HG02938 (cell line): ENCODE data around the gene ADAMTS13.
"Not testable (repeated sequence)": the region's sequence is repeated elsewhere in the genome, so short reads cannot be mapped to it uniquely, and the experiment has no call there.

Experiments used
- ATAC-seq: cut with Tn5 transposase; IDR thresholded peaks from one replicate; pipeline ENCODE4 v1.9.1; 2021; ENCODE audit warnings: mild to moderate bottlenecking, moderate library complexity; ENCODE audit not compliant: unreplicated experiment

ADAMTS13 gene

DNA sequence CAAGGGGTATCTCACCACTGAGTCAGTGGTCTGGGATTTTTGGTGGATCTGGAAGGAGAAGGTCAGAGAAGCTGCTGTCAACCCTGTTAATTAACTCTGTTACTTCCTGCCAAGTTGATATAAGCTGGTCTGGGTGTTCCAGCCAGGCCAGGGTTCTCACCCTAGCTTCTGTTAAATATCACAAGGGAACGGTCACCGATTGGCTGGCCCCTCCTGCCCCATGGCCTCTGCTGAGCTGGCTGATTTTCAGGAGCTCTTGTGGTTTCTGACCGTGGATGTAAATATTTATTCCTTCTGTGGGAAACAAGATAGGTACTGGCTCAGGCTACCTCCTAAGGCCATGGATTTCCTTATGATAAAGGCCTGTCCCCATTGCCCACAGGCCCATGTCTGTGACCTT lies 1.0 kb downstream of the ADAMTS13 start:
- ATAC-seq, result no peak

DNA sequence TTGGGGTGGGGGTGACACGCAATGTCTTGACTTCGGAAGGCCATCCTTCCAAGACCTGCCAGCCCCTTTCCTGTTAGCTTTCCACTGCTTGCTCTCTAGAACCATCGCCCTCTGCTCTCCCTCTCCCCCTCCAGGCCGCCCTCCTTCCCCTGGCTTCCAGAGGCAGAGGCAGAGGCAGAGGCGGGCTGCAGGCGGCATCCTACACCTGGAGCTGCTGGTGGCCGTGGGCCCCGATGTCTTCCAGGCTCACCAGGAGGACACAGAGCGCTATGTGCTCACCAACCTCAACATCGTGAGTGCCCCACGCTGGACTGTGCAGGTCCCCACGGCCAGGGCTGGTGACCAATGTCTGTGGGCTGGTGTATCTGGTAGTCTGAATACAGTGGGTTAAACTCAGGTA lies 2.0 kb downstream of the ADAMTS13 start:
- no peak for ATAC-seq

DNA sequence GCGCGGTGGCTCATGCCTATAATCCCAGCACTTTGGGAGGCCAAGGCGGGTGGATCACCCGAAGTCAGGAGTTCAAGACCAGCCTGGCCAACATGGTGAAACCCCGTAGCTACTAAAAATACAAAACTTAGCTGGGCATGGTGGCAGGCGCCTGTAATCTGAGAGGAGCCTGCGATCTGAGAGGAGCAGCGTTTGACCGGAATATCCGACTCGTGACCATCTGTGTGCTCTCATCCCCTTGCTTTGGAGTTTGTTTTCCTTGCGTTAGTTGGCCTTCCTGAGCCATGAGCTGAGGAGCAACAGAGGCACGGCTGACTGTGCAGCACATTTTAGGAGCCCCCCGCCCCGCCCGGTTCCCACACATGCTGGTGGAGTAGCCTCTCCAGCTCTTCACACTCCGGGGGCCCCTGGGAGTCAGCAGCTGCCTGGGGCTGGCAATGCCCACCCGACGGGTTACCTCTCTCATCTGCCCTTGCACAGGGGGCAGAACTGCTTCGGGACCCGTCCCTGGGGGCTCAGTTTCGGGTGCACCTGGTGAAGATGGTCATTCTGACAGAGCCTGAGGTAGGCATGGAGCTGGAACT lies 3.0 kb downstream of the ADAMTS13 start:
- ATAC-seq, result no peak

DNA sequence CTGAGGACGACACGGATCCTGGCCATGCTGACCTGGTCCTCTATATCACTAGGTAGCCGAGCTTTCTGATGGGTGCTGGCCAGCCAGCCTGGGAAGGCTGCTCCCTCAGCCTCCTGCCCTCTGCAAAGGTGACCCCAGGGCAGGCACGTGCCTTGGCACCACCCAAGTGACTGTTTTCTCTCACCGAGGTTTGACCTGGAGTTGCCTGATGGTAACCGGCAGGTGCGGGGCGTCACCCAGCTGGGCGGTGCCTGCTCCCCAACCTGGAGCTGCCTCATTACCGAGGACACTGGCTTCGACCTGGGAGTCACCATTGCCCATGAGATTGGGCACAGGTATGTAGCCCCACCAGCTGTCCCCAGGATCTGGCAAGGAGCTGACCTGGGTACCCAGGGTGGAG lies 3.8 kb downstream of the ADAMTS13 start:
- ATAC-seq, result no peak

DNA sequence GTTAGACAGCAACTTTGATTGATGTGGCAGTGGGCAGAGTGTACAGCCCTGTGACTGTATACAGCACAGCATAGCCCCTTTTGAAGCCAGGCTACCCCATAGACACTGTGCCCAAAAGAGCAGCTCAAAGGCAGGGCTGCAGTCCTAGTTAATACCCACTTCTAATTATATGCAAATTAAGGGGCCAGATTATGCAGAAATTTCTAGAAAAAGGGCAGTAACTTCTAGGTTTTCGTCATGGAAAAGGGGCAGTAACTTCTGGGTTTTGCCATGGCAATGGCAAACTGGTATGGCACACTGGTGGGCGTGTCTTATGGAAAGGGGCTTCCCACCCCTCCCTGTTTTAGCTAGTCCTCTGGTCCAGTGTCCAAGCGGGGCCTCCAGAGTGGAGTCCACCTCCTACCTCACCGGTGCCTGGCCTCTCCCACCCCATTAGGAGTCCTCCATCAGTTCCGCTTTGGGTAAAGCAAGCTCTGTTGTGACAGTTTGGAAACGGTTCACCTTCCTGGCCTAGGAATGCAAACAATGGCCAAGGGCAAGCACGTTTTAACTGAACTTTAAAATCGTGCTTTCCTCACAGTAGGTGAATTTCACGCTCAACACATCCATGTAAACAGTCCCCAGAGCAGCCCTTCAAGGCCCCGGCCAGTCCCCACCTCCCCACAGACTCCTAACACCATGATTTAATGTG lies 5.6 kb downstream of the ADAMTS13 start:
- ATAC-seq, result no peak

DNA sequence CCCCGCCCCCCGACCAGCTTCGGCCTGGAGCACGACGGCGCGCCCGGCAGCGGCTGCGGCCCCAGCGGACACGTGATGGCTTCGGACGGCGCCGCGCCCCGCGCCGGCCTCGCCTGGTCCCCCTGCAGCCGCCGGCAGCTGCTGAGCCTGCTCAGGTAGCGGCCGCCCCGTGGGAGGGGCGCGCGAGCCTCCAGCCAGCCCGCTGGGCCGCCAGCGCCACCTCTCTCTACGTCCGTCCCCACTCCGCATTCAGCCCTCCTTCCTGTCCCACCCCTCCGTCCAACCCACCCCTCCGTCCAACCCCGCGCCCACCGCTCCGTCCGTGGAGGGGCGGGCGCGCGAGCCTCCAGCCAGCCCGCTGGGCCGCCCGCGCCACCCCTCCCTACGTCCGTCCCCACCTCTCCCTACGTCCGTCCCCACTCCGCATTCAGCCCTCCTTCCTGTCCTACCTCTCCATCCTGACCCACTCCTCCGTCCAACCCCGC lies 6.5 kb downstream of the ADAMTS13 start:
- ATAC-seq, result no peak

DNA sequence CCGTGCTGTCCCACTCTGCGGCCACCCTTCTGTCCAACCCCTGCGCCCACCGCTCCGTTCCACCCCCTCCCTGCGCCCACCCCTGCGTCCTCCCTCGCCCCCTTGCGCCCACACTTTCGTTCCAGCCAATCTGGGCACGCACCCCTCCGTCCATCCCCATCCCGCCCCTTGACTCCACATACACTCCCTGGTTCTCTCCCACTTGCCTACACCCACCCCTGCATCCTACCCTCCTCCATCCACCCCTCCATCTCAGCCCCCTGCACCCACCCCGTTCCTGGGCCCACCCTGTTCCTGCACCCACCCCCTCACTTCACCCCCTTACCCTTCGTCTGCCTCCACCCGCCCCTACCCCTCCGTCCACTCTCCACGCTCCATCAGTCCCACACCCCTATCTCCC lies 7.0 kb downstream of the ADAMTS13 start:
- no peak for ATAC-seq

DNA sequence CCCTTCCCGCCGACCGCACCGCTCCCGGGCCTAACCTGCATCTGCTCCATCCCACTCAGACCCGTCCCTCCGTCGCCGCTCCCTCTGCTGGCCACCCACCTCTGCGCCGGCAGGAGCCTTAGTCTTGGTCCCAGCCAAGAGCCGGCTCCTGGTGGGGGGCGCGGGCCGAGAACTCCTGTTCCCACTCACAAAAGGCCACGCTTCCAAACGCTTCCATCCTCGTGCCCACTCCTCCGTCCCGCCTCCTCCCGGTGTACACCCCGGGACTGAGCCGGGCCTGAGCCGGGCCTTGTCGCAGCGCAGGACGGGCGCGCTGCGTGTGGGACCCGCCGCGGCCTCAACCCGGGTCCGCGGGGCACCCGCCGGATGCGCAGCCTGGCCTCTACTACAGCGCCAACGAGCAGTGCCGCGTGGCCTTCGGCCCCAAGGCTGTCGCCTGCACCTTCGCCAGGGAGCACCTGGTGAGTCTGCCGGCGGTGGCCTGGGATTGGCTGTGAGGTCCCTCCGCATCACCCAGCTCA lies 7.5 kb downstream of the ADAMTS13 start:
- ATAC-seq, result no peak

DNA sequence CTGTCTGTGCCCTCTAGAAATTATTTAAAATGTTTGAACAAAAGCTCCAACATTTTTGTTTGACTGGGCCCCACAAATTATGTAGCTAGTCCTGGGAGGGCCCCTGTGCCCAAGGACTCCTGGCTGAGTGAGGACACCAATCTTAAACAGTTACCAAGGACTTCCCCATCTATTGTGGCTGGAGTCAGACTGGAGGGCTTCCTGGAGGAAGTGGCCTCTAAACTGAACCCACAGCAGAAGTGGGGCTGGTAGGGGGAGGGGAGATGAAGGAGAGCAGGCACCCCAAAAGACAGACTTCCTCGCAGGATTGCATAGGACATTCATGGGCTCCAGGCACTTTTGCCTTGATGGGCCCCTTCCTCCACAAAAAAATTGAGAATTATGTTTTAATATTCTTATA lies 8.1 kb downstream of the ADAMTS13 start:
- no peak for ATAC-seq

DNA sequence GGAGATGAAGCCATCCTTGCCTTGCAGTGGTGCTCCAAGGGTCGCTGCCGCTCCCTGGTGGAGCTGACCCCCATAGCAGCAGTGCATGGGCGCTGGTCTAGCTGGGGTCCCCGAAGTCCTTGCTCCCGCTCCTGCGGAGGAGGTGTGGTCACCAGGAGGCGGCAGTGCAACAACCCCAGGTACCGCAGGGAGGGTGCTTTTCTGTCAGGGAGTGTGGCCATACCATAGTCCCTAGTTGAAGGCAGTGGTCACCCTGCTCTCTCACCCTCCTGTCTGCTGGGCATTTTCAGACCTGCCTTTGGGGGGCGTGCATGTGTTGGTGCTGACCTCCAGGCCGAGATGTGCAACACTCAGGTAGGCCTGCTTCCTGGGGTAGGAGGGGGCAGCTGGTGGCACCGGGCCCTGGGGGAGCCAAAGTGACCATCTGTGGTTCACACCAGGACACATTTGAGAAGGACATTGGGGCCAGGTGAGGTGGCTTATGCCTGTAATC lies 11.2 kb downstream of the ADAMTS13 start:
- no peak for ATAC-seq

DNA sequence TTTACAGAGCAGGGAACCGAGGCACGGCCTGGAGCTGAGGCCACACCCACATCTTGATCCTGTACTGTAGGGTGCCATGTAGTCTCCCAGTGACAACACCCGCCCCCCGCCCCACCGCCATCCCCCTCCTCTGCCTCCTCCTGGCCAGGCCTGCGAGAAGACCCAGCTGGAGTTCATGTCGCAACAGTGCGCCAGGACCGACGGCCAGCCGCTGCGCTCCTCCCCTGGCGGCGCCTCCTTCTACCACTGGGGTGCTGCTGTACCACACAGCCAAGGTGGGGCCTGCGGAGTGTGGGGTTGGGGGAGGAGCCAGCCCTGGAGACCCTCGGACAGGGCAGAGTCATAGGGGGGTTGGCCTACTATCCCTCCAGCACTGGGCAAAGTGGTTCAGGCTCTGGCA lies 14.5 kb downstream of the ADAMTS13 start:
- ATAC-seq, result no peak

DNA sequence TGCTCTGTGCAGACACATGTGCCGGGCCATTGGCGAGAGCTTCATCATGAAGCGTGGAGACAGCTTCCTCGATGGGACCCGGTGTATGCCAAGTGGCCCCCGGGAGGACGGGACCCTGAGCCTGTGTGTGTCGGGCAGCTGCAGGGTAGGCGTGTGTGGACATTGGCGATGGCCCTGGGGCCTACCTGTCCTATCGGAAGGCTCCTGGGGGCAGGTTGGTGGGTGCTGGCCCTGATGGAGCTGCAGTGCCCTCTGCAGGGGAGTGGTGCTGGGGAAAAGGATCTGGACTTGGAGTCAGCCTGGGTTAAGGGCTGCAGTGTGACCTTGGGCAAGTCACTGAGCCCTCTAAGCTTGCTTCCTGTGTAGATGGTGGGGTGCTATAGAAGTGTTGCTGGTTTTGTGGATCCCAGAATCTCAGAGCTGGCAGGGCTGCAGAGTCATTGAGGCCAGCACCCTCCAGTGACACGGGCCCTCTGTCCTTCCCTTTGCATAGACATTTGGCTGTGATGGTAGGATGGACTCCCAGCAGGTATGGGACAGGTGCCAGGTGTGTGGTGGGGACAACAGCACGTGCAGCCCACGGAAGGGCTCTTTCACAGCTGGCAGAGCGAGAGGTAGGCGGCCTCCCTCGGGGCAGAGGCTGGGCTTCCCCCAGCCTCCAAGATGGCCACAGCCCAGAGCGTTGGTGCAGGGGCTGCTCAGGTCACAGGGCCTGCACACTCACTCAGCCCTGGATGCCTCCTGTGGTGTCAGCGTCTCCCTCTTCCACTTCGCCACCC lies 15.8 kb downstream of the ADAMTS13 start:
- ATAC-seq, result no peak

DNA sequence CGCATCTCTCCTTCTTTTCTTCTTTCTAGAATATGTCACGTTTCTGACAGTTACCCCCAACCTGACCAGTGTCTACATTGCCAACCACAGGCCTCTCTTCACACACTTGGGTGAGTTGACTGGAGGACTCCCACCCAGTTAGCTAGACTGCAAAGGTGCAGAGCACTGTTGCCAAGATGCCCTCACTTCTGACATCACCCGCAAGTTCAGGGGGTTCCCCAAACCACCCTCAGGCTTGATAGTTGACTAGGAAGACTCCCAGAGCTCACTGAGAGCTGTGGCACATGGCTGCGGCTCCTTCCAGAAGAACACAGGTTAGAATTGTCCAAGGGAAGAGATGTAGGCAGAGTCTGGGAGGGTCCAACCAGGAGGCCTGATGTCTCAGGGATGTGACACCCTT lies 17.2 kb downstream of the ADAMTS13 start:
- ATAC-seq, result no peak

DNA sequence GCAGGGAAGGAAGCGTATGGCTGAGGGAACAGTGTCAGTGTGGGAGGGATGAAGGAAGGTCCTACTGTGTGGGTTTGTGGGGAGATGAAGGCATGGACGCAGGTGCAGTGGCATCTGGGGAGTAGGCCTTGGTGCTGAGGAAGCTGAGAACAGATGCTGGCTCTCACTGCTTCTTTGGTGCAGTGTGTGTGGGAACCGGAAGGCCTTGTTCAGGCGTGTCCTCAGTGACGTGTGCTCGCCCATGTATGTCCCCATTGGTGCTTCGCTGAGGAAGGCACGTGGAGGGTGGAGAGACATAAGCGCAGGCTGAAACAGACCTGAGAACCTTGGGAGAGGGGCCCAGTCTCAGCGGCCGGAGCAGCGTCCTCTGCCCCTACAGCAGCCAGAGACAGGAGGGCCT lies 18.7 kb downstream of the ADAMTS13 start:
- ATAC-seq, result no peak

DNA sequence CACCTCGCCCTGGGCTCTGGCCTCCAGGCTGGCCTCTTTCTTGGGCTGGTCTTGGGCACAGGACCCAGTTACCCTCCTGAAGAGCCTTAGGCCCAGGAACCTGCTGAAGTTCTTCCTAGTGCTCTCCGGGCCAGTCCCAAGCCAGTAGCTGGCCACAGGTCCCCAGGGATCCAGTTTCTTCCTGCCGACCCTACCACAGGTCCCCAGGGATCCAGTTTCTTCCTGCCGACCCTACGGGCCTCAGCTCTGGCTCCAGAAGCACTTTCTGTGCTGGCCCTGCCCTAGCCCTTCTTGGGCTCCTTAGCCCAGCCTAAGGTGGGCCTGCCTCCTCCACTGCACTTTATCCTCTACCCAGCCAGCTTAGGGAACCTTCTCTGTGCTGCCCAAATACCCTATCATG lies 19.4 kb downstream of the ADAMTS13 start:
- no peak for ATAC-seq

DNA sequence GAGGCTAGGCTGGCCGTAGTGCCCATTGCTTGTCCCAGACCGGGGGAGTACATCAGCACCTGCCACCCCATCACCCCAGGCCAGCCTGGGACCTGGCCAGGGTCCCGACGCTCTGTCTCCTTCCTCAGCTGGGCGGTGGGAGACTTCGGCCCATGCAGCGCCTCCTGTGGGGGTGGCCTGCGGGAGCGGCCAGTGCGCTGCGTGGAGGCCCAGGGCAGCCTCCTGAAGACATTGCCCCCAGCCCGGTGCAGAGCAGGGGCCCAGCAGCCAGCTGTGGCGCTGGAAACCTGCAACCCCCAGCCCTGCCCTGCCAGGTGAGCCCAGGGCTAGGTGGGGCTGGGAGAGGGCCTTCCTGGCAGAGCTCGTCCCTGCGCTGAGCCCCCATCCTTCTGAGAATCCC lies 21.1 kb downstream of the ADAMTS13 start:
- no peak for ATAC-seq

DNA sequence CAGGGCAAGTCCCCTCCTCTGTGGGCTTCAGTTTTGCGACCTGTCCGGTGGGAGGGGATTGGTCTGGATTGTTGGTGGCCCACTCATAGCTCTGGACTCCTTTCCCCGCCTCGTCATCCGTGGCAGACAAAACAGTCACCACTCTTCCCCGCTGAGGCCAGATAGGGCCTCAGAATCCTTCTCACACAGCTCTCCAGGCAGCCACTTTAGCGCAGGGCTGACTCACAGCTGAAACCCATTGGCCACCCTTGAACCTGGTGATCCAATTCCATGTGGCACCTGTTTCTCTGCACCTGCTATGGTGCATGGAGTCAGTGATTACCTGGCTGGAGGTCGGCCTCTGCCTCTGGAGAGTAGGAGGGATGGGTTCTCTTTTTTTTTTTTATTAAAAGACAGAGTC lies 21.8 kb downstream of the ADAMTS13 start:
- ATAC-seq, result no peak

DNA sequence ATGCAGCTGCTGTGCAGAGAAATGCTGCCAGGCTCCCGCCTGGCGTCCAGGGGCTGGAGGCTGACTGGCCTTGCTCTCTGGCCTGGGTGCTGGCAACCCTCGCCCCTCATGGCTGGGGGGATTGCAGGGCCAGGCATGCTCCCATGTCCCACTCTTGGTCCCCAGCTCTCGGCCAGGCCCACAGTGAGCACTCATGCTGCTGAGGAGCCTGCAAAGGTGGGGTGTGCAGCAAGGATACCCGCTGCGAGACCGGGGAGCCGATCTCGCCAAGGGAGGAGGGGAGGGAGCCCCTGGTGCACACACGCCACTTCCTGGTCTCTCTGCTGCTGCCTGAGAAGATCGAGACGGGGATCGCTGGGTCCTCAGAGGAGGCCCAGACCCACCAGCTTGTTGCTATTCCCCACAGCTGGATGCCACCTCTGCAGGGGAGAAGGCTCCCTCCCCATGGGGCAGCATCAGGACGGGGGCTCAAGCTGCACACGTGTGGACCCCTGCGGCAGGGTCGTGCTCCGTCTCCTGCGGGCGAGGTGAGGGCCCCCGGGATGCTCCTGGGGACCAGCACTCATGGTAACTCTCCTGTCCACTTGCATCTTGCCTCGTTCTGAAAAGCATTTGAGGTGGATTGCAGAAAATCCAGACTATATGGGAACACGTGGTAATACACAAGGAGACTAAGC lies 23.3 kb downstream of the ADAMTS13 start:
- ATAC-seq, result no peak

DNA sequence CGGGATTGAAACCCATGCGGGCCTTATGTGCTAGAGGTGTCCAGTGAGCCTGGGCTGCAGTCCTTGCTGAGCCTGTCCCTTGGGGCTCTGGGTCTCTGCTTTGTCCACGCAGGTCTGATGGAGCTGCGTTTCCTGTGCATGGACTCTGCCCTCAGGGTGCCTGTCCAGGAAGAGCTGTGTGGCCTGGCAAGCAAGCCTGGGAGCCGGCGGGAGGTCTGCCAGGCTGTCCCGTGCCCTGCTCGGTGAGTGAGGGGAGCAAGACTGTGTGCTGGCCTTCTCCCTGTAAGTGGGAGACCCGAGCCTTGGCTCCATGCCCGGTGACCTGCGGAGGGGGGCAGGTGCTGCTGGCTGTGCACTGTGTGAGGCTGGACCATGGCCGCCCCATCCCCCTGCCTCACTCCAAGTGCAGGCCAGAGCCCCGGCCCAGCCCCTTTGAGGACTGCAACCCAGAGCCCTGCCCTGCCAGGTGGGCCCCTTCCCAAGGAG lies 26.4 kb downstream of the ADAMTS13 start:
- ATAC-seq, result no peak

DNA sequence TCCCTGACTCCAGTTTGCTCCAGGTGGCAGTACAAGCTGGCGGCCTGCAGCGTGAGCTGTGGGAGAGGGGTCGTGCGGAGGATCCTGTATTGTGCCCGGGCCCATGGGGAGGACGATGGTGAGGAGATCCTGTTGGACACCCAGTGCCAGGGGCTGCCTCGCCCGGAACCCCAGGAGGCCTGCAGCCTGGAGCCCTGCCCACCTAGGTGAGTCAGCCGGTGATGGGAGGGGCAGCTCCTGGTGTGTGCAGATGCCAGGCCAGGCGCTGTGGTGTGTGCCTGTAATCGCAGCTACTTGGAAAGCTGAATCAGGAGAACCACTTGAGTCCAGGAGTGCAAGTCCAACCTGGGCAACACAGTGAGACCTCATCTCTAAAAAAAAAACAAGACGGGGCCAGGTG lies 27.6 kb downstream of the ADAMTS13 start:
- no peak for ATAC-seq

DNA sequence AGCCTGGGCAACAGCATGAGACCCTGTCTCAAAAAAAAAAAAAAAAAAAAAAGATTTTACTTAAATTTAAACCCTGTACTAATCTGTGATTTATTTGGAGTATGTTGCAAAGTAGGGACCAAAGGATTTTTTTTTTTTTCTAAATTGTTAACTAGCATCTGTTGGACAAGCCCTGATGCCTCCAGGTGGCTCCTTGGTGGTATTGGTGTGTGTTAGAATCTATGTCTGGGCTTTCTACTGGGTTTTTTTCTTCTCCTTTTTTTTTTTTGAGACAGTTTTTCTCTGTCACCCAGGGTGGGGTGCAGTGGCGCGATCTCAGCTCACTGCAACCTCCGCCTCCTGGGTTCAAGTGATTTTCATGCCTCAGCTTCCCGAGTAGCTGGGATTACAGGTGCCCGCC lies 29.7 kb downstream of the ADAMTS13 start:
- ATAC-seq, result not testable (repeated sequence)
